Spinal cord (tissue), 10 donors: ENCODE measurements around the gene MTCP1. TPM values are rescaled to one million over a fixed set of nuclear protein-coding genes. Genes with fewer than 3 reads are reported as not detected.

Source experiments
- DNase-seq, 6 donors: peaks; one replicate each; pipeline versions ENCODE4 v3.0.0 to v3.0.0-alpha.2; 2013 to 2015; ENCODE audit warnings: low spot score in 6 of 6, low read depth in 4 of 6
- H3K27ac ChIP-seq: one replicate; pipeline ENCODE4 v1.5.1; 2013; ENCODE audit warnings: low read depth, low read length, control low read depth
- H3K27me3 ChIP-seq: one replicate; pipeline ENCODE4 v1.6.1; 2013; ENCODE audit warnings: low read length; ENCODE audit not compliant: control insufficient read depth, insufficient read depth
- H3K36me3 ChIP-seq: one replicate; pipeline ENCODE4 v1.6.1; 2013; ENCODE audit warnings: low read length; ENCODE audit not compliant: control insufficient read depth, insufficient read depth
- H3K4me1 ChIP-seq: one replicate; pipeline ENCODE4 v1.6.1; 2013; ENCODE audit warnings: low read length; ENCODE audit not compliant: control insufficient read depth, insufficient read depth
- H3K4me3 ChIP-seq: one replicate; pipeline ENCODE4 v1.5.1; 2013; ENCODE audit warnings: low read depth, low read length, control low read depth
- H3K9me3 ChIP-seq: one replicate; pipeline ENCODE4 v1.6.1; 2013; ENCODE audit warnings: low read length; ENCODE audit not compliant: control insufficient read depth, insufficient read depth
- WGBS: methylation state at CpG from one replicate; pipeline ENCODE4 v1.1.5; 2013; ENCODE audit warnings: missing lambda C conversion rate; ENCODE audit not compliant: insufficient coverage; 5-methylcytosine and 5-hydroxymethylcytosine counted together
- long read RNA-seq, 4 donors: transcript quantifications; one replicate each; lab custom pipeline, GENCODE V29; 2026
- polyA plus RNA-seq, 2 donors: library from polyadenylated mRNA; unstranded; fragments of 120-200 nt; gene quantifications; one replicate each; pipeline ENCODE4 v1.2.1, GENCODE V29; 2013; ENCODE audit not compliant: insufficient read length in 2 of 2
- total RNA-seq, 2 donors: library from RNA; depleted of rRNA in 1 of 2; stranded (reverse); fragments of 120-200 nt in 1 of 2; fragments of >200 nt in 1 of 2; gene quantifications; one replicate each; pipeline versions ENCODE4 v1.2.3 to v1.2.4, GENCODE V29; 2013 to 2014
- donor health status: healthy.

MTCP1 gene
- total RNA-seq (10 to 100 TPM; 13.3 to 24.9 TPM), polyA plus RNA-seq (10 to 100 TPM; 17.1 to 19.6 TPM)
- long read RNA-seq, donor 1, partial matches to known transcripts: 49 of 50 reads
- long read RNA-seq, donor 1, other reads (novel, unspliced or antisense): 0 of 50 reads
- long read RNA-seq, donor 2: 0 reads
- long read RNA-seq, donor 3: 0 reads
- long read RNA-seq, donor 4: 0 reads

GRCh38 chrX:155070975-155071693 is at the start of gene MTCP1, which contains the start of the genes BRCC3 and CMC4:
MTCP1 (minus strand) TSS chrX:155071136; CDS start chrX:155066010, 5,126 bp downstream.
BRCC3 (plus strand) TSS chrX:155071508; CDS start chrX:155071528, 20 bp downstream.
CMC4 (minus strand) TSS chrX:155071136; CDS start chrX:155064023, 7,113 bp downstream.
- Histone ChIP-seq H3K36me3 (peaks cover 3% of the 10 kb centered on the region), H3K4me1 (peaks cover 3% of the 10 kb centered on the region), H3K9me3 (no peaks in the 10 kb centered on the region), H3K27ac (peak within 1 kb of the TSS; percentile 79), H3K4me3 (peak within 1 kb of the TSS; percentile 64), H3K27me3 (no peaks in the 10 kb centered on the region)
- peak in 5 of 6 donors; percentile 33 to 91 (median 59) for DNase-seq
- WGBS: 29% methylated on average over 67 of the region's 81 CpGs

GRCh38 chrX:155115174-155115819 is 44.4 kb upstream of the MTCP1 start:
- Histone ChIP-seq H3K36me3 (no peaks in the 10 kb centered on the region), H3K4me1 (no peaks in the 10 kb centered on the region), H3K4me3 (no peak overlapping the region), H3K27me3 (no peaks in the 10 kb centered on the region), H3K9me3 (no peaks in the 10 kb centered on the region), H3K27ac (no peak overlapping the region)
- WGBS: 60% methylated on average over 1 of the region's 1 CpG
- no peak for DNase-seq

GRCh38 chrX:155113097-155113496 is 42.2 kb upstream of the MTCP1 start:
- H3K4me1 ChIP-seq: no peaks in the 10 kb centered on the region
- no peak overlapping the region for H3K27ac ChIP-seq
- no peaks in the 10 kb centered on the region for H3K36me3 ChIP-seq
- H3K27me3 ChIP-seq: no peaks in the 10 kb centered on the region
- no peaks in the 10 kb centered on the region for H3K9me3 ChIP-seq
- no peak for DNase-seq
- 81% methylated on average over 3 of the region's 4 CpGs for WGBS
- H3K4me3 ChIP-seq: no peak overlapping the region

GRCh38 chrX:155112171-155112570 is 41.2 kb upstream of the MTCP1 start:
- Histone ChIP-seq H3K27ac (no peak overlapping the region), H3K36me3 (no peaks in the 10 kb centered on the region), H3K4me1 (no peaks in the 10 kb centered on the region), H3K4me3 (no peak overlapping the region), H3K9me3 (no peaks in the 10 kb centered on the region), H3K27me3 (no peaks in the 10 kb centered on the region)
- no peak for DNase-seq
- WGBS: 71% methylated on average over 1 of the region's 3 CpGs

GRCh38 chrX:155108427-155108826 is 37.5 kb upstream of the MTCP1 start:
- no peak for DNase-seq
- H3K36me3 ChIP-seq: no peaks in the 10 kb centered on the region

GRCh38 chrX:155105919-155106318 is 35.0 kb upstream of the MTCP1 start:
- no peaks in the 10 kb centered on the region for H3K27me3 ChIP-seq
- H3K4me3 ChIP-seq: no peak overlapping the region
- no peaks in the 10 kb centered on the region for H3K9me3 ChIP-seq
- no CpG with 5 or more reads among the region's 2 CpGs for WGBS
- DNase-seq: no peak
- H3K36me3 ChIP-seq: no peaks in the 10 kb centered on the region
- H3K27ac ChIP-seq: no peak overlapping the region
- H3K4me1 ChIP-seq: no peaks in the 10 kb centered on the region

More at GRCh38 chrX:155108427-155108826, 37.5 kb upstream of the MTCP1 start:
- Histone ChIP-seq H3K27ac (no peak overlapping the region), H3K27me3 (no peaks in the 10 kb centered on the region), H3K9me3 (no peaks in the 10 kb centered on the region), H3K4me1 (no peaks in the 10 kb centered on the region), H3K4me3 (no peak overlapping the region)

- WGBS: no CpG with 5 or more reads among the region's 4 CpGs
- Histone ChIP-seq H3K9me3 (no peaks in the 10 kb centered on the region), H3K27ac (no peak overlapping the region), H3K36me3 (no peaks in the 10 kb centered on the region), H3K4me3 (no peak overlapping the region), H3K4me1 (no peaks in the 10 kb centered on the region), H3K27me3 (no peaks in the 10 kb centered on the region)
- DNase-seq: peak in 2 of 6 donors; percentile 35 to 69
Observed at GRCh38 chrX:155094468-155095061, 23.6 kb upstream of the MTCP1 start.

- Histone ChIP-seq H3K4me3 (no peak overlapping the region), H3K27me3 (no peaks in the 10 kb centered on the region), H3K4me1 (no peaks in the 10 kb centered on the region), H3K9me3 (no peaks in the 10 kb centered on the region), H3K36me3 (peaks cover 12% of the 10 kb centered on the region), H3K27ac (no peak overlapping the region)
- 88% methylated on average over 26 of the region's 26 CpGs for WGBS
- no peak for DNase-seq
Observed at GRCh38 chrX:155086961-155087735, 16.2 kb upstream of the MTCP1 start.
